ENCODE results near the gene FGF18.
"Not testable (repeated sequence)": the region's sequence is repeated elsewhere in the genome, so short reads cannot be mapped to it uniquely, and the experiment has no call there.

FGF18 gene, protein sequence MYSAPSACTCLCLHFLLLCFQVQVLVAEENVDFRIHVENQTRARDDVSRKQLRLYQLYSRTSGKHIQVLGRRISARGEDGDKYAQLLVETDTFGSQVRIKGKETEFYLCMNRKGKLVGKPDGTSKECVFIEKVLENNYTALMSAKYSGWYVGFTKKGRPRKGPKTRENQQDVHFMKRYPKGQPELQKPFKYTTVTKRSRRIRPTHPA

DNA sequence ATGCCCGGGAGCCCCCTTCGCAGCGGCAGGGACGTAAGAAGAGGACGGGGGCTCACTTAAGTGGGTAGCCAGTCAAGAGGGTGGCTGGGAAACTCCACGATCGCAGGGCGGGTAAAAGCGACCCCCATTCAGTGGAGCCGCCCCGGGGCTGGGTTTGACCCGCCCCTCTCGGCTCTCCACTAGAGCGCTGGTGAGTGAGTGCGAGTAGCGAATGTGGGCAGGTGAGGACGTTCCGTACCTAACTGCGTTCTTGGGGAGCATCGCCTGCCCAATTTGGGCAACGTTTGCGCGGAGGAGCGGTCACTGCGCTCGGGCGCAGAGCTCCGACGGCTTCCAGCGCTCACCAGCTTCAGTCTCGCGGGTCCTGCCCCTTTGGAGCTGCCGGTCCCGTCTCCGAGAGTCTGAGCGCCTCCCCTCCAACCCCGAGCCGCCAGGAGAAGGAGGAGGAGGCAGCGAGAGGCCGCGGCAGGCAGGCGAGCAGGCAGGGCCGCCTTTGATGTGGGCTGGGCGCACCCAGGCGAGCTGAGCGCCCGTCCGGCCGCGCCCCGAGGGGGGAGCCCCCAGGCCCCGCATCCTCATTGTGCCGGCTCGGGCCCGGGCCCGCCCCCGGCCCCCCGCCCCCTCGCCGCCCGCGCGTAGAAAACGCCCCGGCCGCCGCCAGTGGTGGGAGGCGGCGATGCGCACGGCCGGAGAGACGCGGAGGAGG is at the start of gene FGF18:
Gene FGF18, plus strand, starts transcription at position 666 of the 706 bp plus-strand sequence. CDS start 553 bp downstream, outside the sequence.
- no peak for DNase-seq (ENCODE audit: low spot score)
- no peak for FAIRE-seq

DNA sequence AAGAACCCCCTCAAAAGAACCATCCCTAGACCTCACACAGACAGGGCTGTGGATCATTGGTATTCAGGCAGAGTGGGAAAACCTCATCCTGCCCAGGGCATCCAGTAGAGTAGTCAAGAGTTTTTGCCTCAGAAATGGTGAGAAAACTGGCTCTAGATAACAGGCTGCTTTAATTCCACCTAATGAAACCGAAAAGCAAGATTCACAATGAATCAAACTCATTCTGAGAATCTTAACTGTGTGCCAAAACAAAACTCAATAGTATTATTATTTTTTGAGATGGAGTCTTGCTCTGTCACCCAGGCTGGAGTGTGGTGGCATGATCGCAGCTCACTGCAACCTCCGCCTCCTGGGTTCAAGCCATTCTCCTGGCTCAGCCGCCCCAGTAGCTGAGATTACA is 49.5 kb upstream of the FGF18 start:
- FAIRE-seq, result no peak

DNA sequence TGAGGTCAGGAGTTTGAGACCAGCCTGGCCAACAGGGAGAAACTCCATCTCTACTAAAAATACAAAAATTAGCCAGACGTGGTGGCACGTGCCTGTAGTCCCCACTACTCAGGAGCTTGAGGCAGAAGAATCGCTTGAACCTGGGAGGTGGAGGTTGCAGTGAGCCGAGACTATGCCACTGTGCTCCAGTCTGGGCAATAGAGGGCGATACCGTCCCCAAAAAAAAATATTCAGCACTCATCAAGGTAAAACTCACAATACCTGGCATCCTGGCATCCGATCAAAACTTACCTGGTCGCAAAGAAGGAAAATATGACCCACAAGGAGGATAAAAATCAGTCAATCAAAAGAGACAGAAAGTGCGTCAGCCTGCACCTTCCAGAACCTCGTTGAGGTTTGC is 48.6 kb upstream of the FGF18 start:
- DNase-seq (ENCODE audit: low spot score); FAIRE-seq: not testable (repeated sequence)

More for the DNA sequence above, 49.5 kb upstream of the FGF18 start:
- DNase-seq (ENCODE audit: low spot score), result no peak

DNA sequence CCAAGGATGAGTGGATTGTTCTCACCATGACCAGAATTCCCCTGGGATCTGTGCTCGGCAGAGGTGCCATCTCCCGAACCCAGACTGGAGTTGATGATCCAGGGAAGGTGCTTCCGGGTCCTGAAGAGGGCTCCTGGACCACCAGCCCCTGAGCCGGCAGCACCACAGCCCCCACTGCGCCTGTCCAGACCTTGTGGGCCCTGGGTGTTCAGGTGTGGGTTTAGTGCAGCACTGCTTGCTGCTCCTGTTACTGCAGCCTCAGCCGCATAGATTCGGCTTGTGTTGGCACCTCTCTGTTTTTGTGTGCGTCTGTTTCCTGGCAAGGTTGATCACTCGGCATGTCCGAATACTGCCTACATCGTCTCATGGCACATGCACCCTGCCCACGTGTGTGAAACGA is 48.1 kb upstream of the FGF18 start:
- DNase-seq (ENCODE audit: low spot score), result no peak
- FAIRE-seq, result no peak

DNA sequence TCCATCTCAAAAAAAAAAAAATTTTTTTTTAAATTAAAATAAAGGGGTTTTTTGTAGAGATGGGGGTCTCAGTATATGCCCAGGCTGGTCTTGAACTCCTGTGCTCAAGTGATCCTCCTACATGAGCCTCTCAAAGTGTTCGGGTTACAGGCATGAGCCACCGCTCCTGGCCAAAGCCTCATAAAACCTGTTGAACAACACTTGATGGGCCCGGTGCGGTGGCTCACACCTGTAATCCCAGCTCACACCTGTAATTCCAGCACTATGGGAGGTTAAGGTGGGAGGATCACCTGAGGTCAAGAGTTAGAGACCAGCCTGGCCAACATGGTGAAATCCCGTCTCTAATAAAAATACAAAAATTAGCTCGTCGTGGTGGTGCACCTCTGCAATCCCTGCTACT is 39.5 kb upstream of the FGF18 start:
- no peak for FAIRE-seq
- DNase-seq (ENCODE audit: low spot score), result no peak

DNA sequence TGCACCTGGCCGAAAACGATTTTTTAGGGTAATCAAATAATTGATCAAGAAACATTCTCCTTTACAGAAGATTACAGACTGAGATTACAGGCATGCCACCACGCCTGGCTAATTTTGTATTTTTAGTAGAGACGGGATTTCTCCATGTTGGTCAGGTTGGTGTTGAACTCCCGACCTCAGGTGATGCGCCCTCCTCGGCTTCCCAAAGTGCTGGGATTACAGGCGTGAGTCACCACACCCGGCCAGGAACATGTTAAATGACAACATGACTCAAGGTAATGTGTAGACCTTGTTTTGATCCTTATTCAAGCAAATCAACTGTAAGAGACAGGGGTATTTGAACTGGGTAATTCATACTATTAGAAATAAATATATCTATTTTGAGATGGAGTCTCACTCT is 35.0 kb upstream of the FGF18 start:
- DNase-seq (ENCODE audit: low spot score); FAIRE-seq: not testable (repeated sequence)

DNA sequence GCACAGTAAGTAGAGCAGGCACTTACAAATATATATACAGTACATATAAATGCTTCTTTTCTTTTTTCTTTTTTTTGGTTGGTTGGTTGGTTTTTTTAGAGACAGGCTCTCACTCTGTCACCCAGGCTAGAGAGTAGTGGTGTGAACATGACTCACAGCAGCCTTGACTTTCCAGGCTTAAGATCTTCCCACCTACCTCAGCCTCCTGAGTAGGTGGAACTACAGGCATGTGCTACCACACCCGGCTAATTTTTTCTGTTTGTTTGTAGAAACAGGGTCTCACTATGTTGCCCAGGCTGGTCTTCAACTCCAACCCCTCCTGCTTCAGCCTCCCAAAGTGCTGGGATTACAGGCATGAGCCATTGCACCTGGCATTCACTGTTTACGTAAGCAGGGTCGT is 34.4 kb upstream of the FGF18 start:
- not testable (repeated sequence) for DNase-seq (ENCODE audit: low spot score); FAIRE-seq

DNA sequence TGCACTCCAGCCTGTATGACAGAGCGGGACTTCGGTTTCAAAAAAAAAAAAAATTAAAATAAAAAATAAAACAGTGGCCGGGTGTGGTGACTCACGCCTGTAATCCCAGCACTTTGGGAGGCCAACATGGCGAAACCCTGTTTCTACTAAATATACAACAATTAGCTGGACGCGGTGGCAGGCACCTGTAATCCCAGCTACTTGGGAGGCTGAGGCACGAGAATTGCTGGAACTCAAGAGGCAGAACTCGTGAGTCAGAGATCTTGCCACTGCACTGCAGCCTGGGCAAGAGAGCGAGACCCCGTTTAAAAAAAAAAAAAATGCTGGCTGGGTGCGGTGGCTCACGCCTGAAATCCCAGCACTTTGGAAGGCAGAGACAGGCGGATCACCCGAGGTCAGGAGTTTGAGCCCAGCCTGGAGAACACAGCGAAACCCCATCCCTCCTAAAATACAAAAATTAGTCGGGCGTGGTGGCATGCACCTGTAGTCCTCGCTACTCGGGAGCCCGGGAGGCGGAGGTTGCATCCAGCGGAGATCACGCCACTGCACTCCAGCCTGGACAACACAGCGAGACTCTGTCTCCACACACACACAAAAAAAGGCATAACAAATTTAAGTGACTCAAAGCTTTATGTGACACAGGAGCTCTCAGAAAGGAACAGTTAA is 33.3 kb upstream of the FGF18 start:
- DNase-seq (ENCODE audit: low spot score) (no peak), FAIRE-seq (no peak)

DNA sequence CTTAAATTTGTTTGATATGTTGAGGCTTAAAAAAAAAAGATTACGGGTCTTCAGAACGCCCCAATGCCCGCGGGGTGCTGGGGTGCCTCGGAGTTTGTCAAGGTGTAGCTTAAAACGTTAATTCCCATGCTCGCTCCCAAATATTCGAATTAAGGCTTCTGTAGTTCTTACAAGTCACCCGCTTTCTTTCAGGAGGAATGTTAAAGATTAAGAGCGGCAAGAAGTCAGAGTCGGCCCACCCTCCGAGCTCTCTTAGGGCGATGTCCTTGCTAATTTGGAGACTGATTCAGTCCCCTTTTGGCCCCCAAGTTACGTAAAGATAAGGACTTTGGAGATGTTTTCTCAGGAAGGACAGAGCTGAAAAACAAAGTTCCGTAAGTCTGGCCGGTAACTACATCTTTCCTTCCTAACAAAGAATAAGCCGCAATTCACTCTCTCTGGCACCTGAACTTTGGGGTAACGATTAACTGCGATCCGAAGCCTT is 32.5 kb upstream of the FGF18 start:
- DNase-seq (ENCODE audit: low spot score) (no peak), FAIRE-seq (no peak)

DNA sequence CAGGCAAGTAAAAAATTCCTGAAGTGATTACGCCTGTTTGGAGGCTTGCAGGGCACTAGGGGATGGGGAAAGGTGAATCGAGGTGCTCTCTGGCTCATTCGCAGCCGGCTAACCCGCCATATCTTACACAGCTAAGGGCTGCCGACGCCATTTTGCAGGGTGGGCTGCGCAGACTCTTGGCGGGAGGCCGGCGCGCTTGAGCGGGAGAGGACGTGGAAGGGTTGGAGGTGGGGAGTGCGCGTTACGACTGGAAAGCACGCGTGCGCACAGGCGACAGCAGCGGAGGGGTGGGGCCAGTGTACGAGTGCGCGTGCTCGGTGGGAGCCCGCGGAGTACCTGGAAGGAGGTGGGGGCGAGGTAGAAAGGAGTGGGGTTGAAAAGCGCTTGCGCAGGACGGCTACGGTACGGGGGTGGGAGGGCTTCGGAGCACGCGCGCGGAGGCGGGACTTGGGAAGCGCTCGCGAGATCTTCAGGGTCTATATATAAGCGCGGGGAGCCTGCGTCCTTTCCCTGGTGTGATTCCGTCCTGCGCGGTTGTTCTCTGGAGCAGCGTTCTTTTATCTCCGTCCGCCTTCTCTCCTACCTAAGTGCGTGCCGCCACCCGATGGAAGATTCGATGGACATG is 32.0 kb upstream of the FGF18 start, which contains the start of gene NPM1:
Gene NPM1, plus strand, starts transcription at position 505 of the 625 bp plus-strand sequence. Its CDS starts 100 bp downstream, at position 605.
- FAIRE-seq (peak; percentile 94), DNase-seq (ENCODE audit: low spot score) (peak; percentile 99)

DNA sequence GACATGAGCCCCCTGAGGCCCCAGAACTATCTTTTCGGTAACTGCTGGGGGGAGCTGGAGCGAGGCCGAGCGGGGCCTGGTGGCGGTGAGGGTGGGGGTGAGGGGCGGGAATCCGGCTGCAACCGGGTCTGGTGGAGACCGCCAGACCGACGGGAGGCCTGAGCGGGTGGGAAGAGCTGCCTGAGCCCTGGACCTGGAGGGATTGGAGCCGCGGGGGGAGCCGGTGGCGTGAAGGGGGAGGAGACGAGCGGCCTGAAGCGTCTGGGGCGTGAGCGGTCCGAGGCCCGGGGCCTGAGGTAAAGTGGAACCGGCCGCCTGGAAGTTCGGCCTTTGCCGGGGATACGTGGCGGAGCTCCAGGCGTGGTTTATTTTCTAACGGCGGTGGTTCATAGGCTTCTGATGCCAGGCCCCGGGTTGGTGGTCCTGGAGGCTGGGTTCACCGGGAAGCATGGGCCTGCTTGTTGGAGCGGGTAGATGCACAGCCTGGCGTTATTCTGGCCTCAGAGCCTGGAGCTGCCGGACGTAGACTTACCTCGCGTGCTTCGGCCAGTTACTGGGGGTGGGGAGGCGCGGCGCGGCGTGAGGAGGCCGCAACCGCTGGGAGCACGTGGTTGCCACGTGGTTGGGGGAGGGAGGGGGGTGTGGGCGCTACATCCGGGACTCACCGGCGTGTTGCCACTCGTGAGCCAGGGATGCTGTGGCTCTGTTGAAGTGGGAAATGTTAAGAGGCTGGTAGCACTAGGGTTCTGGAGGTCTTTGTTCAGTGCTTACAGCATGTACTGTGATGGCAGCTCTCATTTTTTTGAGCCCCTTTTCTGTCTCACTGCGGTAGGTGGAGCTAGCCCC is 31.3 kb upstream of the FGF18 start:
- FAIRE-seq, result peak; percentile 56
- peak; percentile 74 for DNase-seq (ENCODE audit: low spot score)

DNA sequence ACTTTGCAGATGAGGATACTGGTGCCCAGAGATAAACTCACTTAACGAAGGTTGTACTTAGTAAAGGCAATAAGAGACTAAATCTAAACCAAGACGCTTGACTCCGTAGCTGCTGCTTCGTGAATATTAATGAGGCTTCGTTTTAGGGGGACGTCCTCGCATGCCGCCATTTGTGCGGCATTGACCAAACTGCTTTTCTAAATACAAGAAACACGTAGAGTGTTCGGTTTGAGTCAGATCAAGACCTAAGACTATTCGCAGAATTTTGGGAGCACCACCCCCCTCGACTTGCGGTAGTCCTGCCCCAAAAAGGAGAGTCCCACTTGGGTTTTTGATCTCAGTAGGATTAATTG is 30.7 kb upstream of the FGF18 start:
- DNase-seq (ENCODE audit: low spot score) (no peak), FAIRE-seq (no peak)

DNA sequence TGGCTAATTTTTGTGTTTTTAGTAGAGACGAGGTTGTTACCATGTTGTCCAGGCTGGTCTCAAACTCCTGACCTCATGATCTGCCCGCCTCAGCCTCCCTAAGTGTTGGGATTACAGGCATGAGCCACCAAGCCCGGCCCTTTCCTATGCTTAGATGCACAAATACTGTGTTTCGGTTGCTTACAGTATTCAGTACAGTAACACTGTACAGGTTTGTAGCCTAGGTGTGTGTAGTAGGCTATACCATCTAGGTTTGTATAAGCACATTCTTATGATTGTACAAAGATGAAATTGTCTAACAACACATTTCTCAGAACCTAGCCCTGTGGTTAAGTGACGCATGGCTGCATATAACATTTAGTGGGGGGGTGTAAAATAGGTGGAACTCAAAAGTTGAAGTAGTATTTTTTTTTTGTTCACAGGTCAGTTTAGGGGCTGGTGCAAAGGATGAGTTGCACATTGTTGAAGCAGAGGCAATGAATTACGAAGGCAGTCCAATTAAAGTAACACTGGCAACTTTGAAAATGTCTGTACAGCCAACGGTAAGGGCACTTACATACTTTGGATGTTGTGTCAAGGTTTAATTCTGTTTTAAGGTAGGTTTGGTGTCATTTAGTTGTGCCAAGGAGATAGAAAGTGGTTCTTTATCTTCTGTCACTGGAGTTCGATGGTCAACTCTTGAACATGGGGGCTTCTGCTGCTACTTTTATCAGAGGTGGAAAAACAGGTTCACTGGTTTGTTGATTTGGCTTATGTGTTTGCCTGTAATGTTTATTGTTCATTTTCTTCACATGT is 28.4 kb upstream of the FGF18 start:
- no peak for DNase-seq (ENCODE audit: low spot score)
- no peak for FAIRE-seq

DNA sequence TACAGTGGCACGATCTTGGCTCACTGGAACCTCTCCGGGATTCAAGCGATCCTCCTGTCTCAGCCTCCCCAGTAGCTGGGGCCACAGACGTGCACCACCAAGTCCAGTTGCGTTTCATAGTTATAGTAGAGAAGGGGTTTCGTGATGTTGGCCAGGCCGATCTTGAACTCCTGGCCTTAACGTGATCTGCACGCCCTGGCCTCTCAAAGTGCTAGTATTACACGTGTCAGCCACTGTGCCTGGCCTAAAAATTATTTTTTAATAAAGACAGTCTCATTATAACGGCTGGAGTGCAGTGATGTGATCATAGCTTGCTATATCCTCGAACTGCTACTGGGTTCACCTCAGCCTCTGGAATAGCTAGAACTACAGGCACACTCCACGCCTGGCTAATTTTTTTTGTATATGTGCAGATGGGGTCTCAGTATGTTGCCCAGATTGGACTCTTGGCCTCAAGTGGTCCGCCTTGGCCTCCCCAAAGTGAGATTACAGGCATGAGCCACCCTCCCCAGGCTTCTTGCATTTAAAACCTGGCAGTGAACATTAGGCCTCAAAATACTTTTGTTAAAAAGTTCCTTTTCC is 27.4 kb upstream of the FGF18 start:
- FAIRE-seq (no peak), DNase-seq (ENCODE audit: low spot score) (no peak)

DNA sequence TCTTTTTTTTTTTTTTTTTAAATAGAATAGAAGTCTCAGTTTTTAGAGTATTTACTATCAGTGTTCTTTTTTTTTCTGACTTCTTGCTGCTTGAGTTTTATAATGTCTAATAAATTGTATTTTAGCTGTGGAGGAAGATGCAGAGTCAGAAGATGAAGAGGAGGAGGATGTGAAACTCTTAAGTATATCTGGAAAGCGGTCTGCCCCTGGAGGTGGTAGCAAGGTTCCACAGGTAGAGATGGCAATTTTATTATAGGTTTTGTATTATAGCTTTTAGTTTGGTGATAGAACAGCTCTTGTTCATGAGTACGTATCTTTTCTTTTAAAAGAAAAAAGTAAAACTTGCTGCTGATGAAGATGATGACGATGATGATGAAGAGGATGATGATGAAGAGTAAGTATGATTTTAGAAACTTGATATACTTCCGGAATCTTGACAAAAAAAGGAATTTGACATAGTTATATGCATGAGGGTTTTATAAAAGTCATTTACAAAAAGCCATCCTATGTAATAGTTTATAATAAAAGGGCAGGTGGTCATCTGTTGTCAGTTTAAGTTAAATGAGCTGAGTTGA is 26.8 kb upstream of the FGF18 start:
- no peak for FAIRE-seq
- no peak for DNase-seq (ENCODE audit: low spot score)

DNA sequence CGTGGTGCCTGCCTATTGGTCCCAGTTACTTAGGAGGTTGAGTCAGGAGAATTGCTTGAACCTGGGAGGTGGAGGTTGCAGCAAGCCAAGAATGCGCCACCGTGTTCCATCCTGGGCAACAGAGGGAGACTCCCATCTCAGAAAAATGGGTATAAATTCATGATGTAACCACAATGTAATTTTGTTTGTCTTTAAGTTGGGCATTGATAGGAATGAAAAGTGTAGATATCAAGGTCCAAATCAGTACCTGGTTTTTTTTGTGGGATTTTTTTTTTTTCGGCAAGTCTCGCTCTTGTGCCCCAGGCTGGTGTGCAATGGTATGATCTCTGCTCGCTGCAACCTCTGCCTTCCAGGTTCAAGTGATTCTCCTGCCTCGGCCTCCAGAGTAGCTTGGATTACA is 24.4 kb upstream of the FGF18 start:
- DNase-seq (ENCODE audit: low spot score), result no peak
- no peak for FAIRE-seq

DNA sequence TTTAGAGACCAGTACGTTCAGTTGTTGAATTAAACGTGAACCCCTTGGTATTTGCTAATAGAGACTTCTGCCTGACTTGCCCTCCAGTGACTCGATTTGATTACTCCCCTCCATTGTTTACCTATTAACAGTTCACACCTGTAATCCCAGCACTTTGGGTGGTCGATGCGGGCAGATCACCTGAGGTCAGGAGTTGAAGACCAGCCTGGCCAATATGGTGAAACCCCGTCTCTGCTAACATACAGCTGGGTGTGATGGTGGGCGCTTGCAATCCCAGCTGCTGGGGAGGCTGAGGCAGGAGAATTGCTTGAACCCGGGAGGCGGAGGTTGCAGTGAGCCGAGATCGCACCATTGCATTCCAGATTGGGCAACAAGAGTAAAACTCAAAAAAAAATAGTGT is 22.9 kb upstream of the FGF18 start:
- FAIRE-seq; DNase-seq (ENCODE audit: low spot score): not testable (repeated sequence)

DNA sequence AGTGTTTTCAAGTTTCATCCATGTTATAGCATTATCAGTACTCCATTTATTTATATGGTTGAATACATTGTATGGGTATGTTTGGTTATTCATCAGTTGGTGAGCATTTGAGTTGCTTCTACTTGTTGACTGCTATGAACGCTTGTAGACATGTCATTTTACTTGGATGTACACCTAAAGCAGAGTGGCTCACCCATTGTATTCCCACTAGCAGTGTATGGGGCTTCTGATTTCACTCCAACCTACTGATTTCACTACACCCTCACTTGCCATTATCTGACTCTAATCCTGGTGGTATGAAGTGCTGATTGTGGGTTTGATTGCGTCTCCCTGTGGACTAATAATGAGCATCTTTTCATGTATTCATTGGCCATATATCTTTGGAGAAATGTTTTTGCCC is 22.3 kb upstream of the FGF18 start:
- no peak for FAIRE-seq
- DNase-seq (ENCODE audit: low spot score), result no peak

DNA sequence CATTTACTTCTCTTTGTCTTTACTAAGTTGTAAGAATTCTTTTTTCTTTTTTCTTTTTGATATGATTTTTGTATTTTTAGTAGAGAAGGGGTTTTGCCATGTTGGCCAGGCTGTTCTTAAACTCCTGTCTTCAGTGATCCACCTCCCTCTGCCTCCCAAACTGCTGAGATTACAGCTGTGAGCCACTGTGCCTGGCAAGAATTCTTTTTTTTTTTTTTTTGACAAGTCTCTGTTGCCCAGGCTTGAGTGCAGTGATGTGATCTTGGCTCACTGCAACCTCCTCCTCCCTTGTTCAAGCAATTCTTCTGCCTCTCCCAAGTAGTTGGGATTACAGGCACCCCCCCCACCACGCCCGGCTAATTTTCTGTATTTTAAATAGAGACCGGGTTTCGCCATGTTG is 21.8 kb upstream of the FGF18 start:
- no peak for DNase-seq (ENCODE audit: low spot score)
- no peak for FAIRE-seq
